ENCODE measurements around the gene IL17RD.

DNA sequence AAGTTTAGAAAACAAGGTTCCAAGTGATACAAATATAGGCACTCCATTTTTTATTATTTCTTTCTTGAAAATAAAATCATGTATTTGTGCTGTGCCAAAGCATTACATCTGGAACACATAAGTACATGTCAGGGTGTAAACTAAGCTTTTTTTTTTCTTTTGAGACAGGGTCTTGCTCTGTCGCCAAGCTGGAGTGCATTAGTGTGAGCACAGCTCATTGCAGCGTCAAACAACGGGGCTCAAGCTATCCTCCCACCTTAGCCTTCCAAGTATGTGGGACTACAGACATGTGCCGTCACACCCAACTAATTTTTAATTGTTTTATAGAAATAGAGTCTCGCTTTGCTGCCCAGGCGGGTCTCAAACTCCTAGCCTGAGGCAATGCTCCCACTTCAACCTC, 95.7 kb downstream of the IL17RD start:
- TF ChIP-seq BRCA1 (IDR thresholded peaks at IDR 0.05; ENCODE audit: low read depth, low read length): no peak
- no peak for TF ChIP-seq MXI1 (IDR thresholded peaks at IDR 0.05; ENCODE audit: low read depth, low read length)
- no peak for TF ChIP-seq CHD1 (IDR thresholded peaks at IDR 0.05; ENCODE audit: low read depth, low read length)
- no peak for TF ChIP-seq EZH2 (IDR thresholded peaks at IDR 0.05; ENCODE audit: borderline replicate concordance, control insufficient read depth, low read depth, low read length)

All from GM12878 (cell line).